K562 (cell line): ENCODE measurements around the gene HNF1B.

Experiments
- CBFB ChIP-seq: sonication (generic); formaldehyde crosslinking; IDR thresholded peaks from 2 replicates; pipeline ENCODE4 v1.4.0; 2020; ENCODE audit warnings: mild to moderate bottlenecking, missing genetic modification reagents
- EGR1 ChIP-seq: fragments of 450-650 bp; conservative IDR thresholded peaks from 2 replicates; pipeline ENCODE4 v1.6.1; 2017; ENCODE audit warnings: mild to moderate bottlenecking
- ERF ChIP-seq: fragments of 450-650 bp; formaldehyde crosslinking; IDR thresholded peaks from 2 replicates; pipeline ENCODE4 v1.4.0; 2020; ENCODE audit warnings: mild to moderate bottlenecking, mixed read lengths
- FOS ChIP-seq: IDR thresholded peaks from 3 replicates; pipeline ENCODE4 v1.6.1; 2011; ENCODE audit not compliant: insufficient read length; ENCODE audit errors: extremely low read depth
- HNRNPH1 ChIP-seq: fragments of 200-400 bp; formaldehyde crosslinking; optimal IDR thresholded peaks from 2 replicates; pipeline ENCODE3; 2017; ENCODE audit warnings: low read depth, mild to moderate bottlenecking, low read length, moderate library complexity
- JUN ChIP-seq, 2 experiments: sonication (generic) in 1 of 2; formaldehyde crosslinking in 1 of 2; IDR thresholded peaks; 2 replicates each; pipeline versions ENCODE4 v1.6.1 to v1.8.0; 2012 to 2022; ENCODE audit warnings: borderline replicate concordance in 2 of 2, mild to moderate bottlenecking in 2 of 2, improper control_type of control experiment in 1 of 2, low read depth in 1 of 2, low read length in 1 of 2, missing genetic modification reagents in 1 of 2
- SIN3A ChIP-seq, 2 experiments: fragments of 150-350 bp in 1 of 2; IDR thresholded peaks; 2 replicates each; pipeline ENCODE4 v1.6.1; 2011 to 2016; ENCODE audit warnings: borderline replicate concordance in 2 of 2, low read depth in 2 of 2, low read length in 2 of 2, mild to moderate bottlenecking in 2 of 2, moderate library complexity in 2 of 2; ENCODE audit not compliant: control insufficient read depth in 1 of 2
- SMARCA5 ChIP-seq: fragments of 450-650 bp; IDR thresholded peaks from 2 replicates; pipeline ENCODE4 v1.6.1; 2016
- ZFX ChIP-seq: sonication (generic); formaldehyde crosslinking; IDR thresholded peaks from 2 replicates; pipeline ENCODE4 v1.8.0; 2022; ENCODE audit warnings: mild to moderate bottlenecking, missing genetic modification reagents, moderate library complexity
- ZNF124 ChIP-seq: sonication (generic); formaldehyde crosslinking; IDR thresholded peaks from 2 replicates; pipeline ENCODE4 v1.8.1; 2022; ENCODE audit warnings: missing genetic modification reagents
- TF ChIP-seq, protein P1 (sequence below): fragments of 250-450 bp; sonication (Bioruptor Pico); IDR thresholded peaks from 2 replicates; pipeline ENCODE4 v1.8.0; 2021; ENCODE audit warnings: moderate library complexity, mild to moderate bottlenecking, inconsistent platforms
- TF ChIP-seq, protein P2 (sequence below), 3 experiments: IDR thresholded peaks in 2 of 3; conservative IDR thresholded peaks in 1 of 3; 2 replicates each; pipeline ENCODE4 v1.5.1; 2011 to 2012; ENCODE audit warnings: low read length in 3 of 3, mild to moderate bottlenecking in 3 of 3, control low read depth in 2 of 3, improper control_type of control experiment in 1 of 3, inconsistent platforms in 1 of 3, low read depth in 1 of 3, mixed read lengths in 1 of 3, moderate library complexity in 1 of 3; ENCODE audit not compliant: insufficient read depth in 2 of 3
- TF ChIP-seq, protein P3 (sequence below): sonication (generic); formaldehyde crosslinking; IDR thresholded peaks from 2 replicates; pipeline ENCODE4 v1.9.0; 2022; ENCODE audit warnings: mild to moderate bottlenecking, missing genetic modification reagents
- TF ChIP-seq, protein P4 (sequence below): fragments of 250-450 bp; sonication (Bioruptor Pico); IDR thresholded peaks from 2 replicates; pipeline ENCODE4 v1.5.0; 2021; ENCODE audit warnings: mild to moderate bottlenecking, borderline replicate concordance

DNA sequence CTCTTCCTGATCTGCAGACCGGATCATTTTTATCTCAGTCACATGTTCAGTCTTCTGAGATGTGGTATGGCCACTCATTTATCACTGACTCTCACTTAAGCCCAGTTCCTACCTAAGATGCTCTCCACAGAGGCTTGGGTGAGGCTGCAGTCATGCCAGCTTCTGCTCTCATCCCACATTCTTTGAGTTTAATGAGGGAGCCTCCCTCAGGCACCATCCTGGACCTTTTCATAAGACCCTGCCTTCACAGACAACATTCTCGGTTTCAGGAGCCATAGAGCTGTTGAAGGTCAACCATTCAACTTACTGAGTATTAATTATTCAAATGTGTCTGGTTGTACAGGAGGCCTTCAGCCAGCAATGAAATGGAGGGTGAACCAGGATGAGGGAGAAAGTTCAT lies 23.6 kb upstream of the HNF1B start:
- TF ChIP-seq, protein P1, sequence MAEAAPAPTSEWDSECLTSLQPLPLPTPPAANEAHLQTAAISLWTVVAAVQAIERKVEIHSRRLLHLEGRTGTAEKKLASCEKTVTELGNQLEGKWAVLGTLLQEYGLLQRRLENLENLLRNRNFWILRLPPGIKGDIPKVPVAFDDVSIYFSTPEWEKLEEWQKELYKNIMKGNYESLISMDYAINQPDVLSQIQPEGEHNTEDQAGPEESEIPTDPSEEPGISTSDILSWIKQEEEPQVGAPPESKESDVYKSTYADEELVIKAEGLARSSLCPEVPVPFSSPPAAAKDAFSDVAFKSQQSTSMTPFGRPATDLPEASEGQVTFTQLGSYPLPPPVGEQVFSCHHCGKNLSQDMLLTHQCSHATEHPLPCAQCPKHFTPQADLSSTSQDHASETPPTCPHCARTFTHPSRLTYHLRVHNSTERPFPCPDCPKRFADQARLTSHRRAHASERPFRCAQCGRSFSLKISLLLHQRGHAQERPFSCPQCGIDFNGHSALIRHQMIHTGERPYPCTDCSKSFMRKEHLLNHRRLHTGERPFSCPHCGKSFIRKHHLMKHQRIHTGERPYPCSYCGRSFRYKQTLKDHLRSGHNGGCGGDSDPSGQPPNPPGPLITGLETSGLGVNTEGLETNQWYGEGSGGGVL (CRISPR knock-in tag): no peak
- TF ChIP-seq, protein P2, sequence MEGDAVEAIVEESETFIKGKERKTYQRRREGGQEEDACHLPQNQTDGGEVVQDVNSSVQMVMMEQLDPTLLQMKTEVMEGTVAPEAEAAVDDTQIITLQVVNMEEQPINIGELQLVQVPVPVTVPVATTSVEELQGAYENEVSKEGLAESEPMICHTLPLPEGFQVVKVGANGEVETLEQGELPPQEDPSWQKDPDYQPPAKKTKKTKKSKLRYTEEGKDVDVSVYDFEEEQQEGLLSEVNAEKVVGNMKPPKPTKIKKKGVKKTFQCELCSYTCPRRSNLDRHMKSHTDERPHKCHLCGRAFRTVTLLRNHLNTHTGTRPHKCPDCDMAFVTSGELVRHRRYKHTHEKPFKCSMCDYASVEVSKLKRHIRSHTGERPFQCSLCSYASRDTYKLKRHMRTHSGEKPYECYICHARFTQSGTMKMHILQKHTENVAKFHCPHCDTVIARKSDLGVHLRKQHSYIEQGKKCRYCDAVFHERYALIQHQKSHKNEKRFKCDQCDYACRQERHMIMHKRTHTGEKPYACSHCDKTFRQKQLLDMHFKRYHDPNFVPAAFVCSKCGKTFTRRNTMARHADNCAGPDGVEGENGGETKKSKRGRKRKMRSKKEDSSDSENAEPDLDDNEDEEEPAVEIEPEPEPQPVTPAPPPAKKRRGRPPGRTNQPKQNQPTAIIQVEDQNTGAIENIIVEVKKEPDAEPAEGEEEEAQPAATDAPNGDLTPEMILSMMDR (IDR thresholded peaks at IDR 0.05 in 2 of 3, conservative IDR thresholded peaks at IDR 0.05 in 1 of 3; ENCODE audit: insufficient read depth in 2 of 3, low read depth in 1 of 3, low read length in 3 of 3): no peak
- TF ChIP-seq, protein P3, sequence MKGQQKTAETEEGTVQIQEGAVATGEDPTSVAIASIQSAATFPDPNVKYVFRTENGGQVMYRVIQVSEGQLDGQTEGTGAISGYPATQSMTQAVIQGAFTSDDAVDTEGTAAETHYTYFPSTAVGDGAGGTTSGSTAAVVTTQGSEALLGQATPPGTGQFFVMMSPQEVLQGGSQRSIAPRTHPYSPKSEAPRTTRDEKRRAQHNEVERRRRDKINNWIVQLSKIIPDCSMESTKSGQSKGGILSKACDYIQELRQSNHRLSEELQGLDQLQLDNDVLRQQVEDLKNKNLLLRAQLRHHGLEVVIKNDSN (CRISPR knock-in tag): no peak
- TF ChIP-seq SIN3A (IDR thresholded peaks at IDR 0.05; ENCODE audit: borderline replicate concordance in 2 of 2, control insufficient read depth in 1 of 2, low read depth in 2 of 2, low read length in 2 of 2): no peak
- TF ChIP-seq JUN (IDR thresholded peaks at IDR 0.05; ENCODE audit: borderline replicate concordance, low read depth, low read length): no peak
- TF ChIP-seq JUN (CRISPR knock-in tag; IDR thresholded peaks at IDR 0.05; ENCODE audit: borderline replicate concordance): no peak
- no peak for TF ChIP-seq EGR1
- TF ChIP-seq ZFX (CRISPR knock-in tag): no peak
- no peak for TF ChIP-seq SMARCA5
- no peak for TF ChIP-seq ZNF124 (CRISPR knock-in tag)
- TF ChIP-seq CBFB (CRISPR knock-in tag): no peak
- no peak for TF ChIP-seq FOS
- no peak for TF ChIP-seq HNRNPH1
- TF ChIP-seq, protein P4, sequence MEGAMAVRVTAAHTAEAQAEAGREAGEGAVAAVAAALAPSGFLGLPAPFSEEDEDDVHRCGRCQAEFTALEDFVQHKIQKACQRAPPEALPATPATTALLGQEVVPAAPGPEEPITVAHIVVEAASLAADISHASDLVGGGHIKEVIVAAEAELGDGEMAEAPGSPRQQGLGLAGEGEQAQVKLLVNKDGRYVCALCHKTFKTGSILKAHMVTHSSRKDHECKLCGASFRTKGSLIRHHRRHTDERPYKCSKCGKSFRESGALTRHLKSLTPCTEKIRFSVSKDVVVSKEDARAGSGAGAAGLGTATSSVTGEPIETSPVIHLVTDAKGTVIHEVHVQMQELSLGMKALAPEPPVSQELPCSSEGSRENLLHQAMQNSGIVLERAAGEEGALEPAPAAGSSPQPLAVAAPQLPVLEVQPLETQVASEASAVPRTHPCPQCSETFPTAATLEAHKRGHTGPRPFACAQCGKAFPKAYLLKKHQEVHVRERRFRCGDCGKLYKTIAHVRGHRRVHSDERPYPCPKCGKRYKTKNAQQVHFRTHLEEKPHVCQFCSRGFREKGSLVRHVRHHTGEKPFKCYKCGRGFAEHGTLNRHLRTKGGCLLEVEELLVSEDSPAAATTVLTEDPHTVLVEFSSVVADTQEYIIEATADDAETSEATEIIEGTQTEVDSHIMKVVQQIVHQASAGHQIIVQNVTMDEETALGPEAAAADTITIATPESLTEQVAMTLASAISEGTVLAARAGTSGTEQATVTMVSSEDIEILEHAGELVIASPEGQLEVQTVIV (CRISPR knock-in tag): no peak
- TF ChIP-seq ERF (CRISPR knock-in tag): no peak
